Psoas muscle (tissue), 8 donors: ENCODE measurements around the gene LYZL6. TPM values are rescaled to one million over a fixed set of nuclear protein-coding genes. Genes with fewer than 3 reads are reported as not detected.

Experiments used
- ATAC-seq, 4 donors: fragments of 200-7000 bp; cut with Tn5 transposase; one replicate each; pipeline ENCODE4 v1.9.1; 2020; ENCODE audit warnings: moderate library complexity in 3 of 4, mild to moderate bottlenecking in 2 of 4
- DNase-seq, 2 donors: peaks; one replicate each; pipeline ENCODE4 v3.0.0-alpha.2; 2020
- H3K27ac ChIP-seq: fragments of 200-600 bp; one replicate; pipeline ENCODE4 v1.8.0; 2022
- H3K27me3 ChIP-seq, 3 donors: fragments of 200-600 bp in 1 of 3; one replicate each; pipeline versions ENCODE4 v1.6.1 to v1.8.0; 2013 to 2022; ENCODE audit warnings: low read length in 2 of 3, mild to moderate bottlenecking in 2 of 3, moderate library complexity in 1 of 3; ENCODE audit not compliant: insufficient read depth in 3 of 3
- H3K36me3 ChIP-seq, 2 donors: fragments of 200-600 bp in 1 of 2; one replicate each; pipeline versions ENCODE4 v1.6.1 to v1.8.0; 2013 to 2022; ENCODE audit warnings: low read depth in 1 of 2, mild to moderate bottlenecking in 1 of 2, moderate library complexity in 1 of 2; ENCODE audit not compliant: insufficient read depth in 1 of 2
- H3K4me1 ChIP-seq: fragments of 200-600 bp; one replicate; pipeline ENCODE4 v1.8.0; 2022
- H3K4me3 ChIP-seq: fragments of 200-600 bp; one replicate; pipeline ENCODE4 v1.8.0; 2022; ENCODE audit warnings: mild to moderate bottlenecking
- H3K9me3 ChIP-seq: fragments of 200-600 bp; one replicate; pipeline ENCODE4 v1.8.0; 2022
- WGBS, 3 donors: extraction: QIAGEN DNeasy Blood & Tissue Kit; methylation state at CpG; one replicate each; pipeline versions ENCODE4 v1.1.6 to v1.1.7; 2013; 5-methylcytosine and 5-hydroxymethylcytosine counted together
- intact Hi-C, 2 donors: fragments of 100-400 bp; cut with DNase I; formaldehyde crosslinking; loops; one replicate each; pipeline versions ENCODE4 v1.11.0 to v1.14.2; 2022
- polyA plus RNA-seq, 3 donors: library from polyadenylated mRNA; stranded (reverse); fragments of 200-250 nt; gene quantifications; one replicate each; pipeline ENCODE4 v1.2.3, GENCODE V29; 2013
- total RNA-seq, 4 donors: library from RNA; stranded (reverse); fragmentation: NEBNext Ultra II Directional in 2 of 4; extraction: Animal tissue kit (Norgen Biotek cat#: 25700) in 2 of 4; gene quantifications; one replicate each; pipeline versions ENCODE4 v1.2.1 to v1.2.4, GENCODE V29; 2021 to 2023
- TF ChIP-seq, protein P1 (sequence below): fragments of 200-600 bp; IDR thresholded peaks from one replicate; pipeline ENCODE4 v1.8.0; 2022; ENCODE audit warnings: antibody characterized with exemption
- donor health status: healthy with polysubstance abuse.
- donor health status: DM: no; HTN: no; CAD: no; lungs with moderate emphysema.
- donor health status: Bipolar disorder and iron deficiency.
- donor health status: healthy.
- donor health status: DM: yes; HTN: yes; CAD: no.
- donor health status: DM: no; HTN: no; CAD: no.
- donor health status: DM: no; HTN: no; CAD: no.
- donor health status: DM: yes; HTN: yes; CAD: no.

Gene LYZL6
- total and polyA plus RNA-seq, 7 donors = not detected

DNA sequence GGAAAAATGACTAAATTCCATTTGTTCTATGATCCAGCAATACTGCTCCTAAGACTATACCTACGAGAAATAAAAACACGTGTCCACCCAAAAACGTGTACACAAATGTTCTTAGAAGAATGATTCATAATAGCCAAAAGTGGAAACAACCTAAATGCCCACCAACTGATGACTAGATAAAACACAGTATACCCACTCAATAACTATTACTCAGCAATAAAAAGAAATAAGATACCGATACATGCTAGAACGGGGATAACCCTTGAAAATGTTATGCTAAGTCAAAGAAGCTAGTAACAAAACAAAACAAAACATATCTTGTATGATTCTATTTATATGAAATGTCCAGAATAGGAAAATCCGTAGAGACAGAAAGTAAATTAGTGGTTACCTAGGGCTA is 20.1 kb upstream of the LYZL6 start:
- no peak overlapping the region for H3K27ac ChIP-seq
- DNase-seq = no peak
- no peak overlapping the region for H3K4me3 ChIP-seq
- 78 to 83% (median 80%) methylated on average over 6 of the region's 6 CpGs for WGBS, 3 donors
- TF ChIP-seq, protein P1, sequence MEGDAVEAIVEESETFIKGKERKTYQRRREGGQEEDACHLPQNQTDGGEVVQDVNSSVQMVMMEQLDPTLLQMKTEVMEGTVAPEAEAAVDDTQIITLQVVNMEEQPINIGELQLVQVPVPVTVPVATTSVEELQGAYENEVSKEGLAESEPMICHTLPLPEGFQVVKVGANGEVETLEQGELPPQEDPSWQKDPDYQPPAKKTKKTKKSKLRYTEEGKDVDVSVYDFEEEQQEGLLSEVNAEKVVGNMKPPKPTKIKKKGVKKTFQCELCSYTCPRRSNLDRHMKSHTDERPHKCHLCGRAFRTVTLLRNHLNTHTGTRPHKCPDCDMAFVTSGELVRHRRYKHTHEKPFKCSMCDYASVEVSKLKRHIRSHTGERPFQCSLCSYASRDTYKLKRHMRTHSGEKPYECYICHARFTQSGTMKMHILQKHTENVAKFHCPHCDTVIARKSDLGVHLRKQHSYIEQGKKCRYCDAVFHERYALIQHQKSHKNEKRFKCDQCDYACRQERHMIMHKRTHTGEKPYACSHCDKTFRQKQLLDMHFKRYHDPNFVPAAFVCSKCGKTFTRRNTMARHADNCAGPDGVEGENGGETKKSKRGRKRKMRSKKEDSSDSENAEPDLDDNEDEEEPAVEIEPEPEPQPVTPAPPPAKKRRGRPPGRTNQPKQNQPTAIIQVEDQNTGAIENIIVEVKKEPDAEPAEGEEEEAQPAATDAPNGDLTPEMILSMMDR = no peak
- H3K9me3 ChIP-seq = no peaks in the 10 kb centered on the region
- H3K4me1 ChIP-seq = no peaks in the 10 kb centered on the region
- no peak for ATAC-seq
- no peaks in the 10 kb centered on the region for H3K36me3 ChIP-seq
- H3K27me3 ChIP-seq = peaks cover 0 to 4% (median 3%) of the 10 kb centered on the region in 3 donors
- intact Hi-C loops = no loop called here

- WGBS, 3 donors = 57 to 61% (median 58%) methylated on average over 7 of the region's 7 CpGs
- ATAC-seq = no peak
- intact Hi-C loops = no loop called here
Observed at GRCh38 chr17:35953720-35954119, 10.2 kb upstream of the LYZL6 start.

GRCh38 chr17:35949401-35949800 is 5.9 kb upstream of the LYZL6 start:
- H3K4me1 ChIP-seq = no peaks in the 10 kb centered on the region
- intact Hi-C loops = no loop called here
- H3K27ac ChIP-seq = no peak overlapping the region
- ATAC-seq = no peak
- no peak for DNase-seq
- peaks cover 0 to under 1% (median 0%) of the 10 kb centered on the region in 3 donors for H3K27me3 ChIP-seq
- WGBS, 3 donors = 58 to 67% (median 66%) methylated on average over 3 of the region's 3 CpGs
- TF ChIP-seq, protein P1 = no peak
- H3K9me3 ChIP-seq = no peaks in the 10 kb centered on the region
- no peaks in the 10 kb centered on the region for H3K36me3 ChIP-seq
- H3K4me3 ChIP-seq = no peak overlapping the region

More at GRCh38 chr17:35953720-35954119, 10.2 kb upstream of the LYZL6 start:
- no peaks in the 10 kb centered on the region for H3K9me3 ChIP-seq
- peaks cover 0 to 2% (median 0%) of the 10 kb centered on the region in 3 donors for H3K27me3 ChIP-seq
- TF ChIP-seq, protein P1 = no peak
- no peak overlapping the region for H3K4me3 ChIP-seq
- H3K36me3 ChIP-seq = no peaks in the 10 kb centered on the region
- H3K27ac ChIP-seq = no peak overlapping the region
- H3K4me1 ChIP-seq = no peaks in the 10 kb centered on the region
- DNase-seq = no peak

- DNase-seq (no peak), ATAC-seq (no peak)
- peaks cover 0 to 2% (median 0%) of the 10 kb centered on the region in 3 donors for H3K27me3 ChIP-seq
- H3K4me3 ChIP-seq = no peak overlapping the region
- H3K9me3 ChIP-seq = no peaks in the 10 kb centered on the region
- TF ChIP-seq, protein P1 = no peak
- no peaks in the 10 kb centered on the region for H3K4me1 ChIP-seq
- intact Hi-C loops = no loop called here
- H3K27ac ChIP-seq = no peak overlapping the region
- WGBS, 3 donors = 90 to 93% (median 90%) methylated on average over 7 of the region's 7 CpGs
- H3K36me3 ChIP-seq = no peaks in the 10 kb centered on the region
Observed at GRCh38 chr17:35948092-35948491, 4.6 kb upstream of the LYZL6 start.

GRCh38 chr17:35947156-35947585 is 3.7 kb upstream of the LYZL6 start:
- WGBS, 3 donors = 33% methylated on average over 12 of the region's 12 CpGs
- no peak for ATAC-seq
- intact Hi-C loops = no loop called here

More at GRCh38 chr17:35947156-35947585, 3.7 kb upstream of the LYZL6 start:
- no peaks in the 10 kb centered on the region for H3K36me3 ChIP-seq
- DNase-seq = no peak
- no peaks in the 10 kb centered on the region for H3K4me1 ChIP-seq
- H3K4me3 ChIP-seq = no peak overlapping the region
- TF ChIP-seq, protein P1 = peak; percentile 45
- no peak overlapping the region for H3K27ac ChIP-seq
- peaks cover 0 to 2% (median 0%) of the 10 kb centered on the region in 3 donors for H3K27me3 ChIP-seq
- no peaks in the 10 kb centered on the region for H3K9me3 ChIP-seq
